Testis (tissue), 2 donors: Measurements from ENCODE around the gene FXR1.

Experiments
- CTCF ChIP-seq, 3 experiments: fragments of 450-650 bp in 2 of 3; fragments of 200-600 bp in 1 of 3; sonication (generic) in 1 of 3; IDR thresholded peaks; one replicate each; pipeline ENCODE4 v1.5.1; 2016 to 2019; ENCODE audit warnings: antibody characterized with exemption in 3 of 3, mild to moderate bottlenecking in 2 of 3, moderate library complexity in 1 of 3
- POLR2A ChIP-seq: fragments of 450-650 bp; IDR thresholded peaks from one replicate; pipeline ENCODE4 v1.6.1; 2017; ENCODE audit warnings: antibody characterized with exemption, mild to moderate bottlenecking, moderate library complexity

GRCh38 chr3:181006541-181006940 is 94.1 kb downstream of the FXR1 start:
- TF ChIP-seq CTCF (IDR thresholded peaks at IDR 0.05) (no peak), POLR2A (no peak)
